GM21447 (cell line): Measurements from ENCODE around the gene RAB3GAP2.
"Not testable (repeated sequence)": the region's sequence is repeated elsewhere in the genome, so short reads cannot be mapped to it uniquely, and the experiment has no call there.

Source experiments
- ATAC-seq: cut with Tn5 transposase; IDR thresholded peaks from one replicate; pipeline ENCODE4 v1.9.1; 2021; ENCODE audit not compliant: unreplicated experiment

The RAB3GAP2 gene

GRCh38 chr1:220272047-220272840 is at the start of gene RAB3GAP2:
Gene RAB3GAP2, minus strand, starts transcription at chr1:220272453. Its CDS starts 116 bp downstream, at chr1:220272337.
- peak; percentile 97 for ATAC-seq

- no peak for ATAC-seq
Observed at GRCh38 chr1:220321758-220322157, 49.5 kb upstream of the RAB3GAP2 start.

GRCh38 chr1:220320709-220321108 is 48.5 kb upstream of the RAB3GAP2 start:
- no peak for ATAC-seq

- ATAC-seq: no peak
Observed at GRCh38 chr1:220318673-220319072, 46.4 kb upstream of the RAB3GAP2 start.

GRCh38 chr1:220317161-220317560 is 44.9 kb upstream of the RAB3GAP2 start:
- no peak for ATAC-seq

GRCh38 chr1:220316305-220316704 is 44.1 kb upstream of the RAB3GAP2 start:
- ATAC-seq: no peak

GRCh38 chr1:220315070-220315839 is 43.0 kb upstream of the RAB3GAP2 start:
- no peak for ATAC-seq

- no peak for ATAC-seq
Observed at GRCh38 chr1:220313576-220313975, 41.3 kb upstream of the RAB3GAP2 start.

- not testable (repeated sequence) for ATAC-seq
Observed at GRCh38 chr1:220310147-220310546, 37.9 kb upstream of the RAB3GAP2 start.

- ATAC-seq: no peak
Observed at GRCh38 chr1:220307607-220308006, 35.4 kb upstream of the RAB3GAP2 start.

- ATAC-seq: no peak
Observed at GRCh38 chr1:220306339-220306738, 34.1 kb upstream of the RAB3GAP2 start.

GRCh38 chr1:220303871-220304270 is 31.6 kb upstream of the RAB3GAP2 start:
- no peak for ATAC-seq

GRCh38 chr1:220301630-220302029 is 29.4 kb upstream of the RAB3GAP2 start:
- no peak for ATAC-seq

GRCh38 chr1:220300442-220301121 is 28.3 kb upstream of the RAB3GAP2 start:
- ATAC-seq: no peak

- no peak for ATAC-seq
Observed at GRCh38 chr1:220299337-220299736, 27.1 kb upstream of the RAB3GAP2 start.

- no peak for ATAC-seq
Observed at GRCh38 chr1:220298470-220299205, 26.4 kb upstream of the RAB3GAP2 start.

GRCh38 chr1:220296981-220297380 is 24.7 kb upstream of the RAB3GAP2 start:
- ATAC-seq: no peak

GRCh38 chr1:220294846-220295301 is 22.6 kb upstream of the RAB3GAP2 start:
- no peak for ATAC-seq

GRCh38 chr1:220291580-220291979 is 19.3 kb upstream of the RAB3GAP2 start:
- ATAC-seq: no peak

GRCh38 chr1:220290140-220290761 is 18.0 kb upstream of the RAB3GAP2 start:
- no peak for ATAC-seq
